IMR-90 (cell line): ENCODE results near the gene AGAP1. TPM values are rescaled to one million over a fixed set of nuclear protein-coding genes. Genes with fewer than 3 reads are reported as not detected.

ENCODE experiments used
- ATAC-seq: fragments of 200-7000 bp; cut with Tn5 transposase; 2 replicates; pipeline ENCODE4 v1.9.1; 2020; ENCODE audit warnings: low read depth, mild to moderate bottlenecking, moderate library complexity
- BruUV-seq: library from RNA; stranded (reverse); fragments of 400-500 nt; replicated peaks from 2 replicates; lab custom pipeline; 2021; lab: Mats Ljungman, UMichigan
- CTCF ChIA-PET: fragments of 300-600 bp; formaldehyde crosslinking; extraction: SDS; loops from one replicate; lab custom pipeline; 2021; ENCODE audit warnings: antibody characterized with exemption; lab: Yijun Ruan, JAX
- POLR2A ChIA-PET: fragments of 300-600 bp; sonication (Branson Sonifier 250); formaldehyde crosslinking; loops from one replicate; lab custom pipeline; 2022; ENCODE audit warnings: antibody characterized with exemption; ENCODE audit not compliant: unreplicated experiment; lab: Charles Lee
- DNase-seq: peaks from one replicate; pipeline ENCODE4 v3.0.0; 2013
- H2AFZ ChIP-seq: replicated peaks from 2 replicates; pipeline ENCODE3; 2013; ENCODE audit warnings: low read length, mild to moderate bottlenecking; ENCODE audit not compliant: poor library complexity
- H2AK5ac ChIP-seq: 2 replicates; pipeline ENCODE4 v1.6.1; 2013; ENCODE audit warnings: low read depth, low read length, inconsistent platforms
- H2AK9ac ChIP-seq: replicated peaks from 2 replicates; pipeline ENCODE3; 2013; ENCODE audit warnings: mild to moderate bottlenecking, low read depth, low read length, moderate library complexity; ENCODE audit not compliant: poor library complexity
- H2BK120ac ChIP-seq: 2 replicates; pipeline ENCODE4 v1.6.1; 2013; ENCODE audit warnings: low read depth, low read length, inconsistent platforms
- H2BK15ac ChIP-seq: 3 replicates; pipeline ENCODE4 v1.6.1; 2013; ENCODE audit warnings: low read depth, low read length, inconsistent platforms
- H2BK20ac ChIP-seq: 2 replicates; pipeline ENCODE4 v1.6.1; 2013; ENCODE audit warnings: low read depth, mild to moderate bottlenecking, inconsistent platforms, low read length, moderate library complexity
- H2BK5ac ChIP-seq: 2 replicates; pipeline ENCODE4 v1.6.1; 2013; ENCODE audit warnings: mild to moderate bottlenecking, low read depth, low read length, inconsistent platforms; ENCODE audit not compliant: poor library complexity, severe bottlenecking
- H3K14ac ChIP-seq: replicated peaks from 2 replicates; pipeline ENCODE4 v1.6.1; 2013; ENCODE audit warnings: low read depth, low read length, inconsistent platforms
- H3K18ac ChIP-seq: 2 replicates; pipeline ENCODE4 v1.6.1; 2013; ENCODE audit warnings: low read depth, low read length, control low read depth
- H3K23ac ChIP-seq: 2 replicates; pipeline ENCODE4 v1.6.1; 2013; ENCODE audit warnings: low read depth, low read length, inconsistent platforms
- H3K27ac ChIP-seq: 2 replicates; pipeline ENCODE4 v1.5.1; 2013; ENCODE audit warnings: mild to moderate bottlenecking, control low read depth, low read length; ENCODE audit not compliant: insufficient read depth
- H3K27me3 ChIP-seq: 2 replicates; pipeline ENCODE4 v1.6.1; 2013; ENCODE audit warnings: low read length; ENCODE audit not compliant: control insufficient read depth, insufficient read depth
- H3K36me3 ChIP-seq: 2 replicates; pipeline ENCODE4 v1.6.1; 2013; ENCODE audit warnings: low read length, mixed read lengths; ENCODE audit not compliant: control insufficient read depth, insufficient read depth
- H3K4ac ChIP-seq: 2 replicates; pipeline ENCODE4 v1.6.1; 2013; ENCODE audit warnings: low read depth, low read length, inconsistent platforms
- H3K4me1 ChIP-seq: 2 replicates; pipeline ENCODE4 v1.6.1; 2013; ENCODE audit warnings: low read length, mixed read lengths; ENCODE audit not compliant: control insufficient read depth, insufficient read depth
- H3K4me2 ChIP-seq: 2 replicates; pipeline ENCODE4 v1.6.1; 2013; ENCODE audit warnings: low read depth, mild to moderate bottlenecking, control low read depth, low read length, moderate library complexity
- H3K4me3 ChIP-seq: 2 replicates; pipeline ENCODE4 v1.5.1; 2013; ENCODE audit warnings: low read depth, mild to moderate bottlenecking, control low read depth, low read length, moderate library complexity; ENCODE audit not compliant: insufficient read depth
- H3K56ac ChIP-seq: 2 replicates; pipeline ENCODE4 v1.6.1; 2013; ENCODE audit warnings: low read length, inconsistent platforms; ENCODE audit not compliant: insufficient read depth; ENCODE audit errors: extremely low read depth
- H3K79me1 ChIP-seq, 2 experiments: 2 replicates each; pipeline ENCODE4 v1.6.1; 2013; ENCODE audit warnings: low read length in 2 of 2, inconsistent platforms in 1 of 2, low read depth in 1 of 2
- H3K9ac ChIP-seq: 2 replicates; pipeline ENCODE4 v1.6.1; 2013; ENCODE audit warnings: low read depth, low read length, control low read depth
- H3K9me1 ChIP-seq: 2 replicates; pipeline ENCODE4 v1.6.1; 2013; ENCODE audit warnings: low read length, inconsistent platforms; ENCODE audit not compliant: insufficient read depth
- H3K9me3 ChIP-seq: 2 replicates; pipeline ENCODE4 v1.6.1; 2013; ENCODE audit warnings: low read length; ENCODE audit not compliant: control insufficient read depth, insufficient read depth
- H4K20me1 ChIP-seq: 2 replicates; pipeline ENCODE4 v1.6.1; 2013; ENCODE audit warnings: low read length, inconsistent platforms; ENCODE audit not compliant: insufficient read depth
- H4K5ac ChIP-seq: 2 replicates; pipeline ENCODE4 v1.6.1; 2013; ENCODE audit warnings: mild to moderate bottlenecking, low read depth, low read length, control low read depth
- H4K8ac ChIP-seq, 2 experiments: 2 replicates each; pipeline ENCODE4 v1.6.1; 2013; ENCODE audit warnings: low read depth in 2 of 2, low read length in 2 of 2, control low read depth in 1 of 2, inconsistent platforms in 1 of 2
- H4K91ac ChIP-seq: 2 replicates; pipeline ENCODE4 v1.6.1; 2013; ENCODE audit warnings: low read depth, low read length, inconsistent platforms; ENCODE audit not compliant: insufficient read depth
- FOS ChIP-seq: fragments of 150-350 bp; IDR thresholded peaks from 2 replicates; pipeline ENCODE4 v1.6.1; 2016; ENCODE audit warnings: low read depth, low read length
- MAZ ChIP-seq: IDR thresholded peaks from 2 replicates; pipeline ENCODE4 v1.6.1; 2012; ENCODE audit warnings: low read depth, mild to moderate bottlenecking, low read length, improper control_type of control experiment, moderate library complexity, borderline replicate concordance
- RCOR1 ChIP-seq: IDR thresholded peaks from 2 replicates; pipeline ENCODE4 v1.6.1; 2012; ENCODE audit warnings: mild to moderate bottlenecking, low read length, improper control_type of control experiment; ENCODE audit not compliant: insufficient replicate concordance
- RFX5 ChIP-seq: IDR thresholded peaks from 2 replicates; pipeline ENCODE4 v1.8.0; 2012; ENCODE audit warnings: low read depth, mild to moderate bottlenecking, low read length, moderate library complexity
- USF2 ChIP-seq: fragments of 150-350 bp; IDR thresholded peaks from 2 replicates; pipeline ENCODE4 v1.6.1; 2017; ENCODE audit warnings: mild to moderate bottlenecking, antibody characterized with exemption, low read length, low read depth
- WGBS, 2 experiments: methylation state at CpG; one replicate each; pipeline versions ENCODE4 v1.1.5 to v1.1.7; 2013; ENCODE audit warnings: missing lambda C conversion rate in 2 of 2; ENCODE audit not compliant: insufficient read length in 1 of 2; ENCODE audit errors: extremely low coverage in 2 of 2; 5-methylcytosine and 5-hydroxymethylcytosine counted together
- dilution Hi-C: fragments of 300-500 bp; cut with HindIII; formaldehyde crosslinking; loops from one replicate; pipeline ENCODE4 v1.14.3; 2018; ENCODE audit warnings: low sequenced_read_pairs; ENCODE audit not compliant: unreplicated experiment
- in situ Hi-C: fragments of 300-500 bp; cut with MboI; formaldehyde crosslinking; loops from 3 replicates; pipeline ENCODE4 v1.14.3; 2019; ENCODE audit warnings: low sequenced_read_pairs, inconsistent platforms, mixed read lengths
- intact Hi-C: fragments of 100-400 bp; cut with micrococcal nuclease; formaldehyde crosslinking; loops from 2 replicates; pipeline ENCODE4 v1.10.0; 2022
- polyA plus RNA-seq, 3 experiments: library from polyadenylated mRNA; depleted of rRNA; stranded (reverse); fragments of >200 nt; gene quantifications; 2 replicates each; pipeline ENCODE4 v1.2.3, GENCODE V29; 2012; ENCODE audit warnings: low replicate concordance in 1 of 3
- total RNA-seq: library from RNA; depleted of rRNA; stranded (reverse); fragments of >200 nt; gene quantifications from 2 replicates; pipeline ENCODE4 v1.2.3, GENCODE V29; 2012
- TF ChIP-seq, protein P1 (sequence below): conservative IDR thresholded peaks from 2 replicates; pipeline ENCODE4 v1.5.1; 2012; ENCODE audit warnings: mild to moderate bottlenecking, low read depth, low read length, improper control_type of control experiment

AGAP1 gene
- total and polyA plus RNA-seq, 2 of the 4 experiments (the other 2 are of a cell fraction): 15.1 to 16.4 TPM

- peaks cover 10% of the 10 kb centered on the region for H4K20me1 ChIP-seq
- no peak overlapping the region for H2BK15ac ChIP-seq
- H4K5ac ChIP-seq: no peak overlapping the region
- DNase-seq (no peak), ATAC-seq (no peak)
- intact Hi-C loops (no loop called here), dilution Hi-C loops (no loop called here), in situ Hi-C loops (loop anchor here (25.0 kb wide), 1 partner anchor 1443 kb away; the partner anchor contains the start of gene COPS8)
- peaks cover 27% of the 10 kb centered on the region for H3K4me1 ChIP-seq
- H2BK20ac ChIP-seq: no peak overlapping the region
- H3K9me1 ChIP-seq: peaks cover 14% of the 10 kb centered on the region
- no peak overlapping the region for H3K4ac ChIP-seq
- no peak overlapping the region for H3K9ac ChIP-seq
- ChIA-PET CTCF (no interaction called here), POLR2A (no interaction called here)
- no peak overlapping the region for H4K91ac ChIP-seq
- no TSS peak for BruUV-seq
- H3K36me3 ChIP-seq: no peaks in the 10 kb centered on the region
- no peak overlapping the region for H4K8ac ChIP-seq
- H3K23ac ChIP-seq: no peak overlapping the region
- no peak overlapping the region for H3K18ac ChIP-seq
- H2AK9ac ChIP-seq: no peak overlapping the region
- H2AFZ ChIP-seq: no peak overlapping the region
- H3K27ac ChIP-seq: no peak overlapping the region
- H2BK120ac ChIP-seq: no peak overlapping the region
- H3K4me3 ChIP-seq: no peak overlapping the region
- H3K27me3 ChIP-seq: no peaks in the 10 kb centered on the region
- H2BK5ac ChIP-seq: no peak overlapping the region
- WGBS, 2 experiments: 34% methylated on average over 3 of the region's 16 CpGs; no CpG with 5 or more reads in 1 of the 2 experiments
- H3K9me3 ChIP-seq: no peaks in the 10 kb centered on the region
- H3K14ac ChIP-seq: no peak overlapping the region
- no peak overlapping the region for H2AK5ac ChIP-seq
- TF ChIP-seq RFX5 (no peak), FOS (no peak), RCOR1 (no peak), MAZ (no peak), USF2 (no peak; the same call in 1 of the 2 replicates)
- TF ChIP-seq, protein P1, sequence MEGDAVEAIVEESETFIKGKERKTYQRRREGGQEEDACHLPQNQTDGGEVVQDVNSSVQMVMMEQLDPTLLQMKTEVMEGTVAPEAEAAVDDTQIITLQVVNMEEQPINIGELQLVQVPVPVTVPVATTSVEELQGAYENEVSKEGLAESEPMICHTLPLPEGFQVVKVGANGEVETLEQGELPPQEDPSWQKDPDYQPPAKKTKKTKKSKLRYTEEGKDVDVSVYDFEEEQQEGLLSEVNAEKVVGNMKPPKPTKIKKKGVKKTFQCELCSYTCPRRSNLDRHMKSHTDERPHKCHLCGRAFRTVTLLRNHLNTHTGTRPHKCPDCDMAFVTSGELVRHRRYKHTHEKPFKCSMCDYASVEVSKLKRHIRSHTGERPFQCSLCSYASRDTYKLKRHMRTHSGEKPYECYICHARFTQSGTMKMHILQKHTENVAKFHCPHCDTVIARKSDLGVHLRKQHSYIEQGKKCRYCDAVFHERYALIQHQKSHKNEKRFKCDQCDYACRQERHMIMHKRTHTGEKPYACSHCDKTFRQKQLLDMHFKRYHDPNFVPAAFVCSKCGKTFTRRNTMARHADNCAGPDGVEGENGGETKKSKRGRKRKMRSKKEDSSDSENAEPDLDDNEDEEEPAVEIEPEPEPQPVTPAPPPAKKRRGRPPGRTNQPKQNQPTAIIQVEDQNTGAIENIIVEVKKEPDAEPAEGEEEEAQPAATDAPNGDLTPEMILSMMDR: no peak
- H3K4me2 ChIP-seq: no peak overlapping the region
- no peak overlapping the region for H3K56ac ChIP-seq
- peaks cover 28 to 62% of the 10 kb centered on the region in 2 experiments for H3K79me1 ChIP-seq
Measured at GRCh38 chr2:235643680-235644511, 150.1 kb downstream of the AGAP1 start.
